ENCODE data around the gene SCUBE1.

GRCh38 chr22:43270314-43270908 lies 72.8 kb downstream of the SCUBE1 start:
- TF ChIP-seq, protein P1, sequence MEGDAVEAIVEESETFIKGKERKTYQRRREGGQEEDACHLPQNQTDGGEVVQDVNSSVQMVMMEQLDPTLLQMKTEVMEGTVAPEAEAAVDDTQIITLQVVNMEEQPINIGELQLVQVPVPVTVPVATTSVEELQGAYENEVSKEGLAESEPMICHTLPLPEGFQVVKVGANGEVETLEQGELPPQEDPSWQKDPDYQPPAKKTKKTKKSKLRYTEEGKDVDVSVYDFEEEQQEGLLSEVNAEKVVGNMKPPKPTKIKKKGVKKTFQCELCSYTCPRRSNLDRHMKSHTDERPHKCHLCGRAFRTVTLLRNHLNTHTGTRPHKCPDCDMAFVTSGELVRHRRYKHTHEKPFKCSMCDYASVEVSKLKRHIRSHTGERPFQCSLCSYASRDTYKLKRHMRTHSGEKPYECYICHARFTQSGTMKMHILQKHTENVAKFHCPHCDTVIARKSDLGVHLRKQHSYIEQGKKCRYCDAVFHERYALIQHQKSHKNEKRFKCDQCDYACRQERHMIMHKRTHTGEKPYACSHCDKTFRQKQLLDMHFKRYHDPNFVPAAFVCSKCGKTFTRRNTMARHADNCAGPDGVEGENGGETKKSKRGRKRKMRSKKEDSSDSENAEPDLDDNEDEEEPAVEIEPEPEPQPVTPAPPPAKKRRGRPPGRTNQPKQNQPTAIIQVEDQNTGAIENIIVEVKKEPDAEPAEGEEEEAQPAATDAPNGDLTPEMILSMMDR (IDR thresholded peaks at IDR 0.05; ENCODE audit: low read depth, low read length): peak; percentile 16
- TF ChIP-seq POLR2A (IDR thresholded peaks at IDR 0.05; ENCODE audit: extremely low read depth, insufficient read length): no peak
- no peak for TF ChIP-seq MAX (IDR thresholded peaks at IDR 0.05; ENCODE audit: low read depth, low read length)
